Kidney (tissue), 14 donors: Measurements from ENCODE around the gene ZNF687. TPM values are rescaled to one million over a fixed set of nuclear protein-coding genes. Genes with fewer than 3 reads are reported as not detected.

Experiments
- DNase-seq, 5 donors: peaks; one replicate each; pipeline ENCODE4 v3.0.0-alpha.2; 2013 to 2020
- FAIRE-seq: peaks from 2 replicates; lab custom pipeline; 2012; peaks lifted over from hg19 to GRCh38; lab: Jason Lieb, UNC
- H3K27ac ChIP-seq, 2 donors: one replicate each; pipeline ENCODE4 v1.7.0; 2013; ENCODE audit warnings: low read depth in 2 of 2, low read length in 2 of 2, inconsistent platforms in 1 of 2
- H3K27me3 ChIP-seq: one replicate; pipeline ENCODE4 v1.7.1; 2013; ENCODE audit warnings: low read length, inconsistent platforms; ENCODE audit not compliant: control insufficient read depth, insufficient read depth
- H3K36me3 ChIP-seq, 3 donors: one replicate each; pipeline versions ENCODE4 v1.7.0 to v1.7.1; 2013; ENCODE audit warnings: low read length in 3 of 3, control low read depth in 1 of 3, inconsistent platforms in 1 of 3; ENCODE audit not compliant: insufficient read depth in 3 of 3, control insufficient read depth in 2 of 3
- H3K4me1 ChIP-seq, 3 donors: one replicate each; pipeline versions ENCODE4 v1.7.0 to v1.7.1; 2013; ENCODE audit warnings: low read length in 3 of 3, inconsistent platforms in 1 of 3, low read depth in 1 of 3; ENCODE audit not compliant: control insufficient read depth in 2 of 3, insufficient read depth in 2 of 3
- H3K4me3 ChIP-seq, 3 donors: one replicate each; pipeline versions ENCODE4 v1.7.0 to v1.8.1; 2013; ENCODE audit warnings: low read length in 3 of 3, control low read depth in 1 of 3, inconsistent platforms in 1 of 3
- H3K9ac ChIP-seq, 3 donors: one replicate each; pipeline versions ENCODE4 v1.7.0 to v1.7.1; 2013; ENCODE audit warnings: low read length in 3 of 3, control low read depth in 1 of 3, inconsistent platforms in 1 of 3
- H3K9me3 ChIP-seq, 3 donors: one replicate each; pipeline versions ENCODE4 v1.7.0 to v1.7.1; 2013; ENCODE audit warnings: low read length in 3 of 3, control low read depth in 1 of 3, inconsistent platforms in 1 of 3; ENCODE audit not compliant: control insufficient read depth in 2 of 3, insufficient read depth in 1 of 3
- CTCF ChIP-seq: IDR thresholded peaks from 3 replicates; pipeline ENCODE4 v1.5.1; 2012; ENCODE audit warnings: mild to moderate bottlenecking, moderate library complexity, borderline replicate concordance; ENCODE audit not compliant: insufficient read depth; ENCODE audit errors: extremely low read depth
- intact Hi-C: fragments of 100-400 bp; cut with DNase I; formaldehyde crosslinking; loops from one replicate; pipeline ENCODE4 v1.11.1; 2022
- polyA plus RNA-seq: library from polyadenylated mRNA; stranded (reverse); fragments of 350-450 nt; fragmentation: Illumina TruSeq; extraction: RNeasy Lipid Tissue Mini Kit (QIAGEN cat#74804); gene quantifications from one replicate; pipeline ENCODE4 v1.2.3, GENCODE V29; 2014; ENCODE audit warnings: low read depth, low replicate concordance; ENCODE audit not compliant: insufficient read depth
- total RNA-seq: library from RNA; stranded (reverse); fragmentation: NEBNext Ultra II Directional; extraction: Animal tissue kit (Norgen Biotek cat#: 25700); gene quantifications from one replicate; pipeline ENCODE4 v1.2.1, GENCODE V29; 2021
- donor health status: control.
- donor health status: control.
- donor health status: control.
- donor health status: control.
- donor health status: control.
- donor health status: DM: yes; HTN: yes; CAD: no.
- donor health status: Normal renal cell carcinoma (clear cell type).

Gene ZNF687
- total and polyA plus RNA-seq, 2 donors from 2014 or later: 8.5 to 30.3 TPM

- H3K9me3 ChIP-seq: no peaks in the 10 kb centered on the region
- H3K27me3 ChIP-seq: no peaks in the 10 kb centered on the region
- intact Hi-C loops: no loop called here
- TF ChIP-seq CTCF: no peak
- peaks cover 0 to 44% (median 26%) of the 10 kb centered on the region in 3 donors for H3K36me3 ChIP-seq
- DNase-seq (no peak), FAIRE-seq (no peak)
- H3K4me3 ChIP-seq: no peak overlapping the region
- peaks cover 0 to 15% (median 0%) of the 10 kb centered on the region in 3 donors for H3K4me1 ChIP-seq
- no peak overlapping the region for H3K27ac ChIP-seq
- H3K9ac ChIP-seq: no peak overlapping the region
Observed at GRCh38 chr1:151286619-151287340, 4.7 kb downstream of the ZNF687 start.

GRCh38 chr1:151287341-151287699 is 5.2 kb downstream of the ZNF687 start:
- no peak for TF ChIP-seq CTCF
- peaks cover 0 to 46% (median 28%) of the 10 kb centered on the region in 3 donors for H3K36me3 ChIP-seq
- FAIRE-seq: no peak

GRCh38 chr1:151287767-151288500 is 5.8 kb downstream of the ZNF687 start:
- DNase-seq (peak in 2 of 5 donors; percentile 47 to 70), FAIRE-seq (no peak)
- Histone ChIP-seq H3K9ac (no peak overlapping the region), H3K9me3 (no peaks in the 10 kb centered on the region), H3K27me3 (no peaks in the 10 kb centered on the region), H3K36me3 (peaks cover 0 to 52% (median 31%) of the 10 kb centered on the region in 3 donors), H3K4me3 (no peak overlapping the region), H3K27ac (no peak overlapping the region), H3K4me1 (peaks cover 0 to 13% (median 0%) of the 10 kb centered on the region in 3 donors)
- no peak for TF ChIP-seq CTCF
- intact Hi-C loops: no loop called here

More at GRCh38 chr1:151287341-151287699, 5.2 kb downstream of the ZNF687 start:
- no peak for DNase-seq
- Histone ChIP-seq H3K4me1 (peaks cover 0 to 15% (median 0%) of the 10 kb centered on the region in 3 donors), H3K9me3 (no peaks in the 10 kb centered on the region), H3K27ac (no peak overlapping the region), H3K9ac (no peak overlapping the region), H3K27me3 (no peaks in the 10 kb centered on the region), H3K4me3 (no peak overlapping the region)
- intact Hi-C loops: no loop called here
